GM12892 (cell line): ENCODE results near the gene ISCU.
"Not testable (repeated sequence)": the region's sequence is repeated elsewhere in the genome, so short reads cannot be mapped to it uniquely, and the experiment has no call there.

ENCODE experiments used
- POLR2A ChIP-seq: IDR thresholded peaks from 2 replicates; pipeline ENCODE4 v1.6.1; 2011; ENCODE audit warnings: low read depth, low read length, control low read depth
- TAF1 ChIP-seq: IDR thresholded peaks from 2 replicates; pipeline ENCODE4 v1.6.1; 2011; ENCODE audit warnings: low read depth, mild to moderate bottlenecking, control low read depth, low read length, borderline replicate concordance

DNA sequence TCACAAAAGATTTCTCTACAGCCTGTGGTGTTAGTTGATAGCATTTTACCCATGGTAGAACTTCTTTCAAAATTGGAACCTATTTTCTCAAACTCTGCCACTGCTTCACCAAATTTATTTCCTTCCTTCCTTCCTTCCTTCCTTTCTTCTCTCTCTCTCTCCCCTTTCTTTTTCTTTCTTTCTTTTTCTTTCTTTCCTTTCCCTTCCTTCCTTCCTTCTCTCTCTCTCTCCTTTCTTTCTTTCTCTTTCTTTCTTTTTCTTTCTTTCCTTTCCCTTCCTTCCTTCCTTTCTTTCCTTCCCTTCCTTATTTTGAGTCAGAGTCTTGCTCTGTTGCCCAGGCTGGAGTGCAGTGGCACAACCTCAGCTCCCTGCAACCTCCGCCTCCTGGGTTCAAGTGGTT is 11.9 kb downstream of the ISCU start:
- not testable (repeated sequence) for TF ChIP-seq TAF1, POLR2A
